Neutrophil (primary cell): ENCODE measurements around the gene FGF3.

Experiments
- H3K27ac ChIP-seq: fragments of 200-600 bp; sonication (generic); 2 replicates; pipeline ENCODE4 v1.5.1; 2016; ENCODE audit warnings: mild to moderate bottlenecking, moderate library complexity
- H3K27me3 ChIP-seq: fragments of 200-600 bp; sonication (generic); 2 replicates; pipeline ENCODE4 v1.6.0; 2016; ENCODE audit warnings: mild to moderate bottlenecking
- H3K36me3 ChIP-seq: fragments of 200-600 bp; sonication (generic); 2 replicates; pipeline ENCODE4 v1.5.1; 2017
- H3K4me1 ChIP-seq, 2 experiments: fragments of 200-600 bp in 1 of 2; sonication (generic) in 1 of 2; 1 replicate in 1 of 2; 2 replicates in 1 of 2; pipeline versions ENCODE4 v1.5.1 to v1.6.1; 2013 to 2016; ENCODE audit warnings: low read depth in 1 of 2, low read length in 1 of 2, mild to moderate bottlenecking in 1 of 2, moderate library complexity in 1 of 2; ENCODE audit not compliant: control insufficient read depth in 1 of 2, insufficient read depth in 1 of 2
- H3K4me3 ChIP-seq, 2 experiments: fragments of 200-600 bp in 1 of 2; sonication (generic) in 1 of 2; 1 replicate in 1 of 2; 2 replicates in 1 of 2; pipeline ENCODE4 v1.5.1; 2013 to 2016; ENCODE audit warnings: low read depth in 1 of 2, low read length in 1 of 2, mild to moderate bottlenecking in 1 of 2, moderate library complexity in 1 of 2
- H3K9me3 ChIP-seq: fragments of 200-600 bp; sonication (generic); 2 replicates; pipeline ENCODE4 v1.5.1; 2016
- TF ChIP-seq, protein P1 (sequence below): fragments of 200-600 bp; sonication (generic); IDR thresholded peaks from 2 replicates; pipeline ENCODE4 v1.5.1; 2016; ENCODE audit warnings: antibody characterized with exemption

FGF3 gene

DNA sequence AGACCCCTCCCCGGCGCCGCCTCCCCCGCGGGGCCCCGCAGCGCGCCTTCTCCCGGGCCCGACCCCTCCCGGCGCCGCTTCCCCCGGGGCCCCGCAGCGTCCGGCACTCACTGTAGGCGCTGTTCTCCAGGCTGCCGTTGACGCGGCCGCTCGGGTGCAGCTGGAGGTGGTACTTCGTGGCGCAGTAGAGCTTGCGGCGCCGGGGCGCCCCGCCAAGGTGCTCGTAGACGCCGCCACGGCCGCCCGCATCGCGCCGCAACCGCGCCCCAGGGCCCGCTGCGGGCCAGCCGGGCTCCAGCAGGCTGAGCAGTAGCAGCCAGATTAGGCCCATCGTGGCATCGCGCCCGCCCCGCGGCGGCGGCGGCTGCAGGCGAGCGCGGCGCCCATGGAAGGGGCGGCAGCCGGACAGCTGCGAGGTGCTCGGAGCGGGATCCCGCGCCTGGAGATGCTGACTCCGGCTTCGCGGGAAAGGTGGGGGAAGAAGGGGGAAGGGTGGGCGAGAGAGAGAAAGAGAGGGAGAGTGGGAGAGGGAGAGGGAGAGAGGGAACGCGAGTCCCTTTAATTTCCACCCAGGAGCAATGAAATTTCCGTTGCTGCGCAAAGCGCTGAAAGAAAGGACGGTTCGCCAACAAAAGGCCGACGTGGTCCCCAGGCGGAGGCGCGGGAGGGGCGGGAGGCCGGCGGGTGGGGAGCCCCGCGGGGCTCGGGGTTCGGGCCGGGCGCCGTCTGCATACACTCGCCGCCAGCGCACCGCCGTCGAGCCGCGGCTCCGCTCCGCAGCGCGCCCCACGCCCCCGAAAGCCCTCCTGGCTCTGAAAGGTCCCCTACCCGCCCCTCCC is at the start of gene FGF3:
Gene FGF3 (minus strand): TSS at position 814 of the 839 bp plus-strand sequence. CDS start 483 bp downstream, at position 331.
- H3K36me3 ChIP-seq: no peaks in the 10 kb centered on the region
- peaks cover 98% of the 10 kb centered on the region for H3K27me3 ChIP-seq
- H3K27ac ChIP-seq: no peak within 1 kb of the TSS
- no peaks in the 10 kb centered on the region for H3K4me1 ChIP-seq
- no peak within 1 kb of the TSS for H3K4me3 ChIP-seq
- TF ChIP-seq, protein P1, sequence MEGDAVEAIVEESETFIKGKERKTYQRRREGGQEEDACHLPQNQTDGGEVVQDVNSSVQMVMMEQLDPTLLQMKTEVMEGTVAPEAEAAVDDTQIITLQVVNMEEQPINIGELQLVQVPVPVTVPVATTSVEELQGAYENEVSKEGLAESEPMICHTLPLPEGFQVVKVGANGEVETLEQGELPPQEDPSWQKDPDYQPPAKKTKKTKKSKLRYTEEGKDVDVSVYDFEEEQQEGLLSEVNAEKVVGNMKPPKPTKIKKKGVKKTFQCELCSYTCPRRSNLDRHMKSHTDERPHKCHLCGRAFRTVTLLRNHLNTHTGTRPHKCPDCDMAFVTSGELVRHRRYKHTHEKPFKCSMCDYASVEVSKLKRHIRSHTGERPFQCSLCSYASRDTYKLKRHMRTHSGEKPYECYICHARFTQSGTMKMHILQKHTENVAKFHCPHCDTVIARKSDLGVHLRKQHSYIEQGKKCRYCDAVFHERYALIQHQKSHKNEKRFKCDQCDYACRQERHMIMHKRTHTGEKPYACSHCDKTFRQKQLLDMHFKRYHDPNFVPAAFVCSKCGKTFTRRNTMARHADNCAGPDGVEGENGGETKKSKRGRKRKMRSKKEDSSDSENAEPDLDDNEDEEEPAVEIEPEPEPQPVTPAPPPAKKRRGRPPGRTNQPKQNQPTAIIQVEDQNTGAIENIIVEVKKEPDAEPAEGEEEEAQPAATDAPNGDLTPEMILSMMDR: no peak
- no peaks in the 10 kb centered on the region for H3K9me3 ChIP-seq

- Histone ChIP-seq H3K27ac (no peak overlapping the region), H3K27me3 (peaks cover 35% of the 10 kb centered on the region), H3K36me3 (no peaks in the 10 kb centered on the region), H3K9me3 (no peaks in the 10 kb centered on the region), H3K4me3 (no peak overlapping the region), H3K4me1 (no peaks in the 10 kb centered on the region)
- TF ChIP-seq, protein P1: no peak
Observed at GRCh38 chr11:69868871-69869270, 49.7 kb upstream of the FGF3 start.

DNA sequence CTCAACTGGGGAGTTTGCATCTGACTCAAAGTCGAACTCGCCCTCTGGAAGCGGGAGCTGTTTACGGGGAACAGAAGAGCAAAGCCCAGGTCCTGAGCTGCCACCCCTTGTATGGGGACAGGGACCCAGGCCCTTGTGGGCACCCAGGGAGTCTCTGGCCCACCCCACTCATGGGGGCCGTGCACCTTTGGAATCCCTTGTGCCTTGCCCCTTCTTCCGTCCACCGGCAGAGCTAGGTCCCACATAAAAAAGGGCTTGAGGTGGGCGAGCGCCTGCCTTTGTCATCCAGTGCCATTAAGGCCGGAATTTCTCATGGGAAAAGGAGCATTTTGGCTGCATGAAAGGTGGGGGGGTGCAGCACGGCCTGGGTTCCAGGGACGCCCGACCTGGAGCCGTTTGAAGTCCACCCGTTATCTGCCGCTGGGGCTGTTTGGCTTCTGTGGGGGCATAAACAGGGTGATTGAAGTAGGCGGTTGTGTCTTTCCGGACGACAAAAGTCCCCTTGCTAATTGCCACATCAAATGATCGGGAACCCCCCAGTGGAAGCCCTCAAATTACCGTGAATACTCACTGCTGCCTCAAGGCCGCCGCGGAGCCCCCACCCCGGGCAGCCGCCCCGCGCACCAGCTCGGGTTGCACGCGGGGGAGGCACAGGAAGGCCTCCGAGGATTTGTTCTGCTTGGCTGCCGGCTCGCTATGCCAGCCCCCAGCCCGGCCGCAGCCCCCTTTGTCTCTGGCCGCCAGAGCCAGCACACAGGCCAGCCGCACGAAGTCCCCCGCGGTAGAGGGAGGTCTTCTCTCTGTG is 49.0 kb upstream of the FGF3 start:
- no peak overlapping the region for H3K27ac ChIP-seq
- no peaks in the 10 kb centered on the region for H3K4me1 ChIP-seq
- no peaks in the 10 kb centered on the region for H3K9me3 ChIP-seq
- peaks cover 40% of the 10 kb centered on the region for H3K27me3 ChIP-seq
- H3K4me3 ChIP-seq: no peak overlapping the region
- TF ChIP-seq, protein P1: no peak
- H3K36me3 ChIP-seq: no peaks in the 10 kb centered on the region

DNA sequence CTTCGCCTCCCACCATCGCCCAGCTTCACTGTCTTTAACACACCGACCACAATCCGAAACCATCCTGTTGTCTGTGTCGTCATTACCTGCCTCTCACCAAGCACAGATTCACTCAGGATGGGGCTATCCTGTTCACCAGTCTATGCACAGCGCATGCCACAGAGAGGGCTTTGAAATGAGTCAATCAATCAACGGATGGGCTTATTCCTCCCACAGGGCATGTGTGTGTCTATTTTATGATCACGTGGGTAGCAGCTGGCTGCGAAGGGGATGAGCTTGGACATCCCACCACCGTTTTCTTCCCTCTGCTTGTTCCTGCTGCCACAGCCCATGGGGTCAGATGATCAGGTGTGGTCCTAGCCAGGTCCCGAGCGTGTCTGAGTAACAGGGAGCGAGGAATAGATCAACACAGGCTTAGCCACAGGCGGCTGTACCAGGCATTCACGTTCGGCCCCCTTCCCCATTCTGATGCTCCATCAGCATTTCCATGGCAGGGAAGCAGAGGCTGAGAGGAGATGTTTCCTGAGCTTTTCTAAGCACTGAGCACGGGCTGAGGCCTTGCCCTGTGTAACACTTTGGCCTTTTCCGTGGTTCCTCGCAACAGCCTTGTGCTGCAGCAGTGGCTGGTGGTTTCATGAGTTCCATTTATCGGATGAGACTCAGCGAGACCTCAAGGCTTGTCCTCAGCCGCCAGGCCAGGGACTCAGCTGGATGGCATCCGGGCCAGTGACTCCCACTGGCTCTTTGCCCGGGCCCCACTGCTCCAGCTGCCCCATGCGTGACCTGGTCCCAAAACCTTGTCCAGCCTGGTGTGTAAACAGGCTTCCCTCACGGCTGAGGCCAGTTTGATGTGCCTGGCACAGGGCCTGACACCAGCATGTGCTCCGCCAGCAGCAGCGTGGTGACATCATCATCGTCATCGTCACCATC is 48.1 kb upstream of the FGF3 start:
- TF ChIP-seq, protein P1: no peak
- Histone ChIP-seq H3K4me3 (no peak overlapping the region), H3K36me3 (no peaks in the 10 kb centered on the region)

GRCh38 chr11:69866648-69867047 is 47.4 kb upstream of the FGF3 start:
- TF ChIP-seq, protein P1: no peak
- H3K27me3 ChIP-seq: peaks cover 54% of the 10 kb centered on the region
- H3K36me3 ChIP-seq: no peaks in the 10 kb centered on the region
- H3K27ac ChIP-seq: no peak overlapping the region
- no peaks in the 10 kb centered on the region for H3K4me1 ChIP-seq
- H3K9me3 ChIP-seq: no peaks in the 10 kb centered on the region
- H3K4me3 ChIP-seq: no peak overlapping the region

More for the DNA sequence above, 48.1 kb upstream of the FGF3 start:
- H3K27ac ChIP-seq: no peak overlapping the region
- H3K4me1 ChIP-seq: no peaks in the 10 kb centered on the region
- H3K9me3 ChIP-seq: no peaks in the 10 kb centered on the region
- peaks cover 47% of the 10 kb centered on the region for H3K27me3 ChIP-seq
